Measurements from ENCODE around the gene KCNJ16.

GRCh38 chr17:70105641-70106040 lies 30.6 kb downstream of the KCNJ16 start:
- TF ChIP-seq POLR2A (IDR thresholded peaks at IDR 0.05; ENCODE audit: low read depth, low read length) (no peak), POLR2AphosphoS5 (IDR thresholded peaks at IDR 0.05; ENCODE audit: low read depth, low read length) (no peak)
